ENCODE results near the gene TNFSF10. TPM values are rescaled to one million over a fixed set of nuclear protein-coding genes. Genes with fewer than 3 reads are reported as not detected.

The TNFSF10 gene
- total and polyA plus RNA-seq, 2 of the 8 experiments (the other 6 are each of a cell fraction or from before 2014, with no cell fraction given): 0.06 TPM; not detected in 1

GRCh38 chr3:172524611-172525010 is 1.4 kb upstream of the TNFSF10 start:
- Histone ChIP-seq H3K36me3 (ENCODE audit: control insufficient read depth in 2 of 4, insufficient read depth in 4 of 4, low read length in 3 of 4) (no peaks in the 10 kb centered on the region), H2BK120ac (replicated peaks; ENCODE audit: low read depth, low read length) (no peak overlapping the region), H3K23me2 (ENCODE audit: low read depth, low read length) (no peaks in the 10 kb centered on the region), H3K14ac (ENCODE audit: insufficient read length) (no peak overlapping the region), H3K4me3 (ENCODE audit: extremely low read depth in 1 of 4, insufficient read depth in 2 of 4, low read depth in 3 of 4, low read length in 4 of 4) (no peak overlapping the region), H4K5ac (ENCODE audit: insufficient read length, low read depth, low read length) (no peak overlapping the region), H4K8ac (ENCODE audit: extremely low read depth, insufficient read depth, low read length) (no peak overlapping the region), H3K4ac (replicated peaks; ENCODE audit: insufficient read length, low read depth, low read length) (no peak overlapping the region), H3K56ac (replicated peaks; ENCODE audit: insufficient read length, low read depth, low read length) (no peak overlapping the region), H2BK20ac (ENCODE audit: low read length) (no peak overlapping the region), H3K9ac (replicated peaks in 1 of 4; ENCODE audit: extremely low read depth in 1 of 4, low read depth in 3 of 4, low read length in 3 of 4) (no peak overlapping the region), H3K27ac (ENCODE audit: low read depth, low read length) (no peak overlapping the region), H2BK12ac (ENCODE audit: low read depth, low read length) (no peak overlapping the region), H3K4me1 (replicated peaks in 1 of 4; ENCODE audit: control insufficient read depth in 3 of 4, insufficient read depth in 4 of 4, low read length in 3 of 4) (0 out of 7 replicates have a peak, but pooled peaks cover 0 to 2% (median 0%) of the 10 kb centered on the region in 4 experiments), H3K23ac (ENCODE audit: insufficient read length) (no peak overlapping the region), H3K4me2 (ENCODE audit: insufficient read depth in 1 of 2, low read depth in 2 of 2, low read length in 2 of 2) (no peak overlapping the region), H3K79me1 (ENCODE audit: low read depth, low read length) (no peaks in the 10 kb centered on the region), H3K18ac (ENCODE audit: extremely low read depth, low read length) (no peak overlapping the region), H3K79me2 (ENCODE audit: control insufficient read depth in 1 of 2, insufficient read depth in 2 of 2, low read length in 2 of 2) (no peaks in the 10 kb centered on the region), H3K27me3 (replicated peaks in 1 of 4; ENCODE audit: control insufficient read depth in 3 of 4, extremely low read depth in 1 of 4, insufficient read depth in 3 of 4, low read length in 3 of 4) (no peaks in the 10 kb centered on the region), H3K9me3 (ENCODE audit: insufficient read depth in 2 of 2, low read depth in 1 of 2, low read length in 1 of 2) (no peaks in the 10 kb centered on the region), H4K91ac (replicated peaks; ENCODE audit: insufficient read length, low read length) (no peak overlapping the region), H2BK5ac (ENCODE audit: low read depth, low read length) (no peak overlapping the region), H2BK15ac (ENCODE audit: low read length) (no peak overlapping the region), H4K20me1 (replicated peaks in 1 of 2; ENCODE audit: control insufficient read depth in 1 of 2, insufficient read depth in 2 of 2, low read length in 2 of 2) (no peaks in the 10 kb centered on the region), H2AFZ (ENCODE audit: low read length) (no peak overlapping the region), H2AK5ac (ENCODE audit: low read depth, low read length) (no peak overlapping the region)
- ChIA-PET POLR2A (ENCODE audit: partially characterized antibody) (no interaction called here), CTCF (ENCODE audit: partially characterized antibody) (no interaction called here)
- FAIRE-seq (no peak), DNase-seq (ENCODE audit: low read depth in 1 of 2, low spot score in 2 of 2) (no peak)
- TF ChIP-seq SP1 (IDR thresholded peaks at IDR 0.05; ENCODE audit: low read depth, low read length): no peak
- TF ChIP-seq TAF1 (IDR thresholded peaks at IDR 0.05; ENCODE audit: low read depth, low read length): no peak
- no peak for TF ChIP-seq POLR2A (IDR thresholded peaks at IDR 0.05; ENCODE audit: control extremely low read depth in 1 of 2, low read depth in 2 of 2, low read length in 2 of 2)
- no peak for TF ChIP-seq SP2 (IDR thresholded peaks at IDR 0.05; ENCODE audit: low read length)
- TF ChIP-seq CHD1 (IDR thresholded peaks at IDR 0.05; ENCODE audit: low read depth, low read length): no peak
- TF ChIP-seq ASH2L (IDR thresholded peaks at IDR 0.05; ENCODE audit: low read length): no peak
- no peak for TF ChIP-seq ZNF274 (IDR thresholded peaks at IDR 0.05; ENCODE audit: borderline replicate concordance, extremely low read depth, low read length)
- TF ChIP-seq TBP (IDR thresholded peaks at IDR 0.05; ENCODE audit: low read depth, low read length): no peak
- TF ChIP-seq RFX5 (IDR thresholded peaks at IDR 0.05; ENCODE audit: borderline replicate concordance, low read depth, low read length): no peak
- WGBS, 2 experiments (ENCODE audit: extremely low coverage in 1 of 2, insufficient coverage in 1 of 2, insufficient read length in 1 of 2, insufficient replicate concordance in 2 of 2, low coverage in 1 of 2, low lambda C conversion rate in 2 of 2, missing lambda C conversion rate in 1 of 2): 96% methylated on average over 3 of the region's 3 CpGs; no CpG with 5 or more reads in 1 of the 2 experiments

Data from H1 (cell line).